ENCODE results near the gene EMSY. TPM values are rescaled to one million over a fixed set of nuclear protein-coding genes. Genes with fewer than 3 reads are reported as not detected.
"Not testable (repeated sequence)": the region's sequence is repeated elsewhere in the genome, so short reads cannot be mapped to it uniquely, and the experiment has no call there.

Gene EMSY, protein sequence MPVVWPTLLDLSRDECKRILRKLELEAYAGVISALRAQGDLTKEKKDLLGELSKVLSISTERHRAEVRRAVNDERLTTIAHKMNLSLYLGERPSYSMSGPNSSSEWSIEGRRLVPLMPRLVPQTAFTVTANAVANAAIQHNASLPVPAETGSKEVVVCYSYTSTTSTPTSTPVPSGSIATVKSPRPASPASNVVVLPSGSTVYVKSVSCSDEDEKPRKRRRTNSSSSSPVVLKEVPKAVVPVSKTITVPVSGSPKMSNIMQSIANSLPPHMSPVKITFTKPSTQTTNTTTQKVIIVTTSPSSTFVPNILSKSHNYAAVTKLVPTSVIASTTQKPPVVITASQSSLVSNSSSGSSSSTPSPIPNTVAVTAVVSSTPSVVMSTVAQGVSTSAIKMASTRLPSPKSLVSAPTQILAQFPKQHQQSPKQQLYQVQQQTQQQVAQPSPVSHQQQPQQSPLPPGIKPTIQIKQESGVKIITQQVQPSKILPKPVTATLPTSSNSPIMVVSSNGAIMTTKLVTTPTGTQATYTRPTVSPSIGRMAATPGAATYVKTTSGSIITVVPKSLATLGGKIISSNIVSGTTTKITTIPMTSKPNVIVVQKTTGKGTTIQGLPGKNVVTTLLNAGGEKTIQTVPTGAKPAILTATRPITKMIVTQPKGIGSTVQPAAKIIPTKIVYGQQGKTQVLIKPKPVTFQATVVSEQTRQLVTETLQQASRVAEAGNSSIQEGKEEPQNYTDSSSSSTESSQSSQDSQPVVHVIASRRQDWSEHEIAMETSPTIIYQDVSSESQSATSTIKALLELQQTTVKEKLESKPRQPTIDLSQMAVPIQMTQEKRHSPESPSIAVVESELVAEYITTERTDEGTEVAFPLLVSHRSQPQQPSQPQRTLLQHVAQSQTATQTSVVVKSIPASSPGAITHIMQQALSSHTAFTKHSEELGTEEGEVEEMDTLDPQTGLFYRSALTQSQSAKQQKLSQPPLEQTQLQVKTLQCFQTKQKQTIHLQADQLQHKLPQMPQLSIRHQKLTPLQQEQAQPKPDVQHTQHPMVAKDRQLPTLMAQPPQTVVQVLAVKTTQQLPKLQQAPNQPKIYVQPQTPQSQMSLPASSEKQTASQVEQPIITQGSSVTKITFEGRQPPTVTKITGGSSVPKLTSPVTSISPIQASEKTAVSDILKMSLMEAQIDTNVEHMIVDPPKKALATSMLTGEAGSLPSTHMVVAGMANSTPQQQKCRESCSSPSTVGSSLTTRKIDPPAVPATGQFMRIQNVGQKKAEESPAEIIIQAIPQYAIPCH (N-terminal part only)
- total RNA-seq = 7.1 and 10.2 TPM in 2 replicates

DNA sequence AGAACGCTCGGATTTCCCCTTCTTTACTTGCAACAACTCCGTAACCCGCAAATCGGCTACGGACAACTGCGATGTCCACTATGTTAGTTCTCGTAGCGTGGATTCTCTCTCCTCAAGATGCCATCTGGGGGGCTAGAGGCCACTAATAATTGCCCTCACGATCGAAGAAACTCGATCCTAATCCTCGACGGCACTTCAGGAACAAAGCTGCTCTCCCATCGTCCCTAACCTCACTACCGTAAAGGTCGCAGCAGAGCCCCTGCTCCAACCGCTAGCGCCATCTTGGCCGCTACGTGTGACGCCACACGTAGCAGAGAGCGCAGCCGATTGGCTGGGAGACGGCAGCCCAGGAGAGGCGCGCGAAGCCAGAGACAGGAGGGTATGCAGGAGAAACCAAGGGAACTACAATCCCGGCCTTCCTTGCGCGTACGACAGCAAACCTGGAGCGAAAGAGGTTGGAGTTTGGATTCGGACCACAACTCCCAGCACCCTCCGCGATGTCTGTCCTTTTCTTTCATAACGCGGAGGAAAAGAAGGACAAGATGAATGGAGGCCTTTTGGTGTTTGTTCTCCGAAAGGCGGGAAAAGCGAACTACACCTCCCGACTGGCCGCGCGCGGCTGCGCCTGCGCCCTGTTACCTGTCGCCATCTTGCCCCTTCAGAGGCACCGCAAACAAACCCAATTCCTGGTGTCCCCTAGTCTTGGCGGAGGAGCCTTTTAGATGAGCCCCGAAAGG lies at the start of gene EMSY:
TSS of gene EMSY (plus strand) at position 635 of the 737 bp plus-strand sequence. CDS start 1,921 bp downstream, outside the sequence.
- peak; percentile 100 for DNase-seq (ENCODE audit: low read depth in 2 of 2)

- DNase-seq (ENCODE audit: low read depth in 2 of 2) = no peak
Observed at GRCh38 chr11:76395296-76395695, 49.5 kb upstream of the EMSY start.

DNA sequence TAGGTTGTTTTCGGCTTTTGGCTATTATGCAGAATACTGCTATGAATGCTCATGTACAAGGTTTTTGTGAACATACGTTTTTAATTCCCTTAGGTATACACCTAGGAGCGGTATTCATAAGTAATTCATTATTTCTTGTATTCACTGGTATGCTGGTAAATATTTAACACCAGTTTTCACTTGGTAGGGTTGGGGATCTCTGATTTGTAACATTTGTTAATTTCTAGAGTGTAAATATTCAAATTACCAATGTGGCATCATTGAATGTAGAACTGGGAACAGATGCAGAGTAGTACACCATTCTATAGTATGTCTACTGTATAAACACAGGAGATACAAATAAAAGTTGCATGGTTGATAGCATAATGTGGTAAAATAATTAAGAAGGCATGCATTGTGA lies 47.4 kb upstream of the EMSY start:
- DNase-seq (ENCODE audit: low read depth in 2 of 2) = no peak

DNA sequence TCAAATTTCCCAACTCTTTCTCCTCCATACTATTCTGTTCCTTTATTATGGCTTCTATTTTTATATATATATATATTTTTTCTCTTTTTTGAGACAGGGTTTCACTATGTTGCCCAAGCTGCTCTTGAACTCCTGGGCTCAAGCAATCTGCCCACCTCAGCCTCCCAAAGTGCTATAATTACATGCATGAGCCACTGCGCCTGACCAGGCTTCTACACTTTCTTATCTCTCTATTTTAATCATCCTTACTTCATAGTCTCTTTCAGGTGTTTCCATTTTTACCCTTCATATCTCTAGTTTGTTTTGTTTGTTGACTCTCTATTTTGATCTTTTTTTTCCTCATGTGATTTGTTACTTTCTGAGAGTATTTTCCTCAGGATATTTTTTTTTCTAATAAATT lies 43.9 kb upstream of the EMSY start:
- DNase-seq (ENCODE audit: low read depth in 2 of 2) = no peak

GRCh38 chr11:76401484-76401883 lies 43.3 kb upstream of the EMSY start:
- not testable (repeated sequence) for DNase-seq (ENCODE audit: low read depth in 2 of 2)

DNA sequence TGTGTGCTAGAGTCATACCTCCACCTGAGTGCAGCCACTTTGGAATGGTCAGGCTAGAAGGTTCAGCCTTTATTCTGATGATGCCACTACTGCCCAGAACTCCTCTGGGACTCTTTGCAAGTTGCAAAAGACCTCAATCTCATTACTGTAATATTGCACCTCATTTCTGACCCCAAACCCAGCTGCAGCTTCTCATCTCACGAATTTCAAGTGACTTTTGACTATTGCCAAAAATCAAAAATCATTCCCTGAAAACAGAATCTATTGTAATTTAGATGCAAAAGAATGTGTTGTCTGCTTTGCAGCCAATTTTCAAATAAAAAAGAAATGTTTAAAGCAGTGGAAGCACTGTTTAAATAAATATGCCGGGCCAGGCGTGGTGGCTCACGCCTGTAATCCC lies 38.5 kb upstream of the EMSY start:
- no peak for DNase-seq (ENCODE audit: low read depth in 2 of 2)

- DNase-seq (ENCODE audit: low read depth in 2 of 2) = peak in 1 of 2 donors; percentile 59
Observed at GRCh38 chr11:76408171-76408965, 36.5 kb upstream of the EMSY start.

DNA sequence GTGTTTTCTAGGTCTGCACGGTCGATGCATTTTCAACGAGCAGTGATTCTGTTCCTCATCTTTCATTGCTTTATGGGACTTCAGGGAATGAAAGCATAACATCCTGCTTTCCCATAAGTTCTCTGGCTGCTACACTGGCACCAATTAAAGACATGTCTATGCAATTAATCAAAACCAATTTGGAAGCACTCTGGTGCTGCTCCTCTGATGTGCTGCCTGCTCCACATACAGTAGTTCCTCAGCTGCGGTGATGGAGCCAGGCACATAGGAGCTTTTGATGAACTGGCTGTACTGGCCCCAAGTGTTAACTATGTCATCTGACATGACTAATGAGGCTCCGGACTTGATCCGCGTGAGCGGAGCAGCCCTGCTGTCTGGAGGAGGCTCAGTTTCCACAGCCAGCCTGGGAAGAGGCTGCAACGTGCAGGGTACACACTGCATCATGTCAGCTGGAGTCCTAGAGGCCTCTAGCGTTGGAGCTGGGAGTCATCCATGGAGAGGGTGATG lies 33.9 kb upstream of the EMSY start:
- DNase-seq (ENCODE audit: low read depth in 2 of 2) = no peak

DNA sequence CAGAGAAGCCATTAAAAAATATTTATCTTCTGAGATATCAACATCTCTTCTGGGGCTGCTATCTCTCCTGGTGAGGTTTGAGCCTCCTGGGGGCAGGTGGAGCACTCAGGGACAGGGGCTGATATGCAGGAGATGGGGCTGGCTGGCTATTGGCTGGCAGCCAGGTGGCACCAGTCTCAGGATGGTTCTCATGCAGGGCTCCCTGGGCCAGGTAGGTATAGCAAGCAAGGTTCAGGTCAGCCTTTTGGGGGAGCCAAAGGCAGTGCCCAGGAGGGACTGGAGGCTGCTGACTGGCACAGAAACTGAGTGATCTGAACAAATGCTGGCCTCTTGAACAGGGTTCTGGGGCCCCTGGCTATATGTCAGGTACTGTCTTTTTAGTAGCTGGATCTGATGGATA lies 29.7 kb upstream of the EMSY start:
- DNase-seq (ENCODE audit: low read depth in 2 of 2) = no peak

DNA sequence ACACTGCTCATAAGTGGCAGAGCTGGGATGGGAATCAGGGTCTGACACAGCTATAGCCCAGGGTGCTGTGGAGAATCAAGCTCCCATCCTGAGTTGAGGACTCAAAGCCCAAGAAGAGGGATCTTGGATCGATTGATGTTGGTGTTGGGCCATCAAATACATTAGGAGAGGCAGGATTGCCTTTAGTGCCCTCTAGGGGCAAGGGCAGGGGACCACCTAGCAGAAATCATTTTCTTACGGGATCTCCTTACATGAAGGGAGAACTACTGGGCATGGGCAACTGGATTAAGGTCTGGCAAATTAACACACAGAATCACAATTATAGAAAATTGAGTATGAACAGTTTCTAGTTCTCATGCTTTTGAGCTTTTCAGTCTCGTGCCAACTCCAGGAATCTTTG lies 24.9 kb upstream of the EMSY start:
- DNase-seq (ENCODE audit: low read depth in 2 of 2) = peak; percentile 6 to 8

DNA sequence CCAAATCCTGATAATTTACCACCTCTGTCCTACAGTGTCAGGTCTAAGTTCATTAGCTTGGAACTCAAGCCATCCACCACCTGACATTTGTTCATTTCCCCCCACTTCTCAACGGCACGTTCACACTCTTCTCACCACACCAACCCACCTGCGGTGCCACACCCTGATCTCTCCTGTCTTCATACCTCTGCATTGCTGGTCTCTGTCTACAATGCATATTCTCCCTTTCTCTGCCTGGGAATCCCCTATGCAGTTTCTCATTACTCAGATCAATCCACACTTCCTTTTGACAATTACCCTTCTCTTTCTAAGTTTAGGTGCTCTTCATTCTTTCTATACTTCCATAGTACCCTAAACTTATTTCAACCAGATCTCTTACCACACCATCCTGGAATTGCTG lies 20.4 kb upstream of the EMSY start:
- DNase-seq (ENCODE audit: low read depth in 2 of 2) = no peak

- no peak for DNase-seq (ENCODE audit: low read depth in 2 of 2)
Observed at GRCh38 chr11:76424891-76425290, 19.9 kb upstream of the EMSY start.

- DNase-seq (ENCODE audit: low read depth in 2 of 2) = no peak
Observed at GRCh38 chr11:76426660-76427059, 18.2 kb upstream of the EMSY start.

DNA sequence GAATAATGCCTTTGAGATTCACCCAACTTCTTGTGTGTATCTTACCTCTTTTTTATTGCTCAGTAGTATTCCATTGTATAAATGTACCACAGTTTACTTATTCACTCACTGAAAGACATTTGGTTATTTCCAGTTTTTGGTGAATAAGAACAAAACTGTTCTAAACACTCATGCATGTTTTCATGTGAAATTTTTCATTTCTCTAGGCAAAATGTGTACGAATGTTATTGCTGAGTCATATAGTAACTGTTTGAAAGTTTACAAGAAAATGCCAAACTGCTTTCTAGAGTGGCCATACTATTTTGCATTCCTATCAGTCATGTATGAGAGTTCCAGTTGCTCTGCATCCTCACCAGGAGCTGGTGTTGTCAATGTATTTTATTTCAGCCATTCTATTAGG lies 8.8 kb upstream of the EMSY start:
- DNase-seq (ENCODE audit: low read depth in 2 of 2) = no peak

DNA sequence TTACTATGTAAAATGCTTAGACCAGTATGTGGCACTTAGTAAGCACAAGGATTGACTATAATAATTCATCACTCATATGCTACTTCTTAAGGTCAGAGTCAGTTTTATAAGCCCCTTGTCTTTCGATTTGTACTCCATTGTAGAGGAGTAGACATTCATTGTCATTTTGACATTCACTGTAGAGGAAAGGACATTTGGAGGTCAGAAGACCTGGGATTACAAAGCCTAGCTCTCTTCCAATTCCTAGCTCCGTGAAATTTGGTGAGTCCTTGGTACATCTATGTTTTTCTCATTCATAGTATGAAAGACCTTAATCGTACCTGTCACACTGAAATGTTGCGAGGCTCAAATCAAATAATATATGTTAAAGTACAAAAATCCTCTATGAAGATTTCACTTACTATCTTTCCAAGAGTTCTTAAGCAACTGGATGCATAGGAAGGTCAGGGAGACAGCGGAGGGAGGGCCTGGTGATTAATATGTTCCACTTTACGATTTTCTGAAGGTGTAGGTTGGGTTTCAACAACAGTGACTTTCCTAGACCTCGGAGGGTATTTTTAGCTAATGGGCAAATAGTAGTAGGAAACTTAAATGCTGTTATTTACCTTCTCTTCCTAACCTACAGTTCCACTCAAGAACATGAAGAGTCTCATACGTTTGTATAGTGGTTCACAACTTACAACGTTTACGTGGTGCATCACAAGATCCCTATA lies 1.4 kb upstream of the EMSY start:
- peak in 1 of 2 donors; percentile 4 for DNase-seq (ENCODE audit: low read depth in 2 of 2)

- DNase-seq (ENCODE audit: low read depth in 2 of 2) = no peak
Observed at GRCh38 chr11:76444065-76444383, 794 bp upstream of the EMSY start.

GRCh38 chr11:76445121-76446084 lies 585 bp downstream of the EMSY start:
- peak; percentile 74 to 95 for DNase-seq (ENCODE audit: low read depth in 2 of 2)

- DNase-seq (ENCODE audit: low read depth in 2 of 2) = no peak
Observed at GRCh38 chr11:76448506-76448905, 3.7 kb downstream of the EMSY start.

All from lung microvascular endothelial cell (primary cell).